ENCODE data around the gene NOVA1. TPM values are rescaled to one million over a fixed set of nuclear protein-coding genes. Genes with fewer than 3 reads are reported as not detected.

The NOVA1 gene
- polyA plus RNA-seq, 1 donor from 2014 or later, result 121 TPM

GRCh38 chr14:26606729-26607312, 9.0 kb upstream of the NOVA1 start:
- no peak overlapping the region for H3K27ac ChIP-seq (ENCODE audit: low read length)
- TF ChIP-seq TAF1 (IDR thresholded peaks at IDR 0.05; ENCODE audit: low read depth) (no peak), EZH2 (IDR thresholded peaks at IDR 0.05; ENCODE audit: borderline replicate concordance, insufficient read depth, low read length, poor library complexity, severe bottlenecking) (no peak), REST (IDR thresholded peaks at IDR 0.05; ENCODE audit: borderline replicate concordance) (no peak), MXI1 (conservative IDR thresholded peaks at IDR 0.05; ENCODE audit: poor library complexity, severe bottlenecking) (no peak), EP300 (conservative IDR thresholded peaks at IDR 0.05; ENCODE audit: poor library complexity, severe bottlenecking) (no peak), SMC3 (conservative IDR thresholded peaks at IDR 0.05; ENCODE audit: poor library complexity) (no peak)
- H3K27me3 ChIP-seq (ENCODE audit: insufficient read depth, low read depth, low read length), result no peaks in the 10 kb centered on the region
- H3K9me2 ChIP-seq (ENCODE audit: insufficient read depth, low read length), result no peaks in the 10 kb centered on the region
- H3K9me3 ChIP-seq (ENCODE audit: low read length), result no peaks in the 10 kb centered on the region
- no peaks in the 10 kb centered on the region for H3F3A ChIP-seq (ENCODE audit: insufficient read depth, low read length, poor library complexity, severe bottlenecking)
- no peaks in the 10 kb centered on the region for H3K36me3 ChIP-seq (ENCODE audit: insufficient read depth, low read length)
- H2AFZ ChIP-seq (ENCODE audit: low read depth, low read length), result no peak overlapping the region
- no peaks in the 10 kb centered on the region for H3K79me2 ChIP-seq (replicated peaks; ENCODE audit: insufficient read depth, low read length)
- H4K20me1 ChIP-seq (ENCODE audit: insufficient read depth), result no peaks in the 10 kb centered on the region
- H3K4me2 ChIP-seq (ENCODE audit: low read length), result no peak overlapping the region
- H3K9ac ChIP-seq (ENCODE audit: low read length), result no peak overlapping the region
- H3K4me3 ChIP-seq (ENCODE audit: low read length), result no peak overlapping the region

- no peaks in the 10 kb centered on the region for H3K9me2 ChIP-seq (ENCODE audit: insufficient read depth, low read length)
- TF ChIP-seq REST (IDR thresholded peaks at IDR 0.05; ENCODE audit: borderline replicate concordance) (no peak), EZH2 (IDR thresholded peaks at IDR 0.05; ENCODE audit: borderline replicate concordance, insufficient read depth, low read length, poor library complexity, severe bottlenecking) (no peak), TAF1 (IDR thresholded peaks at IDR 0.05; ENCODE audit: low read depth) (no peak), EP300 (conservative IDR thresholded peaks at IDR 0.05; ENCODE audit: poor library complexity, severe bottlenecking) (no peak), CTCF (IDR thresholded peaks at IDR 0.05; ENCODE audit: poor library complexity, severe bottlenecking) (no peak), MXI1 (conservative IDR thresholded peaks at IDR 0.05; ENCODE audit: poor library complexity, severe bottlenecking) (no peak), SMC3 (conservative IDR thresholded peaks at IDR 0.05; ENCODE audit: poor library complexity) (no peak), RAD21 (conservative IDR thresholded peaks at IDR 0.05) (no peak)
- no peaks in the 10 kb centered on the region for H3K9me3 ChIP-seq (ENCODE audit: low read length)
- no peaks in the 10 kb centered on the region for H3F3A ChIP-seq (ENCODE audit: insufficient read depth, low read length, poor library complexity, severe bottlenecking)
- H3K9ac ChIP-seq (ENCODE audit: low read length), result no peak overlapping the region
- H2AFZ ChIP-seq (ENCODE audit: low read depth, low read length), result no peak overlapping the region
- no peak overlapping the region for H3K4me2 ChIP-seq (ENCODE audit: low read length)
- no peaks in the 10 kb centered on the region for H3K36me3 ChIP-seq (ENCODE audit: insufficient read depth, low read length)
- H3K79me2 ChIP-seq (replicated peaks; ENCODE audit: insufficient read depth, low read length), result no peaks in the 10 kb centered on the region
- no peaks in the 10 kb centered on the region for H4K20me1 ChIP-seq (ENCODE audit: insufficient read depth)
- H3K27ac ChIP-seq (ENCODE audit: low read length), result no peak overlapping the region
- H3K27me3 ChIP-seq (ENCODE audit: insufficient read depth, low read depth, low read length), result no peaks in the 10 kb centered on the region
- no peak overlapping the region for H3K4me3 ChIP-seq (ENCODE audit: low read length)
Observed at GRCh38 chr14:26605602-26606001, 7.8 kb upstream of the NOVA1 start.

Data from neural cell (in vitro differentiated cells).